HG03064 (cell line): ENCODE data around the gene SLC8A1.

ENCODE experiments used
- ATAC-seq: cut with Tn5 transposase; IDR thresholded peaks from one replicate; pipeline ENCODE4 v1.9.1; 2021; ENCODE audit warnings: low read depth; ENCODE audit not compliant: unreplicated experiment

Gene SLC8A1

GRCh38 chr2:40213071-40213470 lies 238.8 kb downstream of the SLC8A1 start:
- no peak for ATAC-seq

DNA sequence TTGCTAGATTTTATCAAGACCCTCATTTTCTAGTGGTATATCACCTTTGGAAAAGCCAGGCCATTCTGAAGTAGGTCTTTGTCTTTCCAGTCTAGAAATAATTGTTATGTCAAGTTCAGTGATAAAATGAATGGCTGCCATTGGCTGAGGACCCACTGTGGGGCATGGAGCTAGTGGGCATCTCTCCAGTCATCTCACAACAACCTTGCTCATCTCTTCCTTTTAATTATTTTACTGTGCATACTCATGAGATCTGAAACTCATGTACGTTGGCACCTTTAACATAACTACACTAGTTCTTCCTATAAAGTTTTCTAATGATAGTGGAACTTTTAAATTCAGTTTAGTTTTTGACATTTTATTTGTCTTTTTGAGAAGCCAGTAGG lies 240.9 kb downstream of the SLC8A1 start:
- no peak for ATAC-seq

DNA sequence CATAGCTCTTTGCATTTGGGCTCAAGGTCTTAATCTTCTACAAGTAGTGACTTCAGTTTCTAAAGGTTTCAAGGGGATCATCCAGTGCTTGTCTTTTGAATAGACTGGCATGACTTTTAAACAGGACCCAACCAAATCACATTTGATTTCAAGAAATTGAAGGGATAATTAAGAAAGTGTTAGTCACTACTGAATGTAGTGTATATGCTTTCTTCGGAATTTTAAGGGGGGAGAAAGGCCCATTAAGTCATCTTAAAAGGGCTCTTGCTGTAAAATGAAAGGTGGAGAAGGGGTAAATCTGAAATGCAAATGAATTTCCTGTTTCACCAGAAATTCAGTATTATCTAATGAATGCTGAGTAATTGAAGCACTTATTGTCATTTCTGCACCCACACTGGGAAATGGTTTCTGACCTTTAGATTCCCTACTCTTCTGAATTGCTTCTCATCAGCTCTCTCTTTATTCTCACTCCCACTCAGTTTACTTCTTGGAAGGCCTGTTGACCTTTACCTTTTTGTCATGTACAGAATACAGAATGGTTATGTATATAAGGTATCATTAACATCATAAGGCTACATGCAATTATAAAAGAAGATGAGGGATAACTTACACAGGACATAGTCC lies 241.4 kb downstream of the SLC8A1 start:
- no peak for ATAC-seq

DNA sequence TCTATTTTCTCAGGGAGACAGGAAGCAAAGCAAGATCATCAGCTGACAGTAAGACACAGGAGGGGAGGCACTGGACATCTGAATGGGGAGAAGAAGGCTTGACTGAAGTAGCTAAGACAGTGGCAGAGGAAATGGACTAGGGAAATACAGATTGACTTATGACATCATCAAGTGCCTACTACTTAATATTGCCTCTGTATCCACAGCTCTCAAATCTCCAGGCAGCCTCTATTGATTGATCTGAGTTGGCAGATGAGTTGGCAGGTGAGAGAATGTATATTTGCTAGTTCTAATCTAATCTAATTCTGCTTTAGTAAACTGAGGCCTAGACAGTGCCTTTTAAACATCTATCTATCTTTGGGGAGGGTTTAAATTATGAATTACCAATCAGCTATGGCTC lies 242.1 kb downstream of the SLC8A1 start:
- no peak for ATAC-seq

DNA sequence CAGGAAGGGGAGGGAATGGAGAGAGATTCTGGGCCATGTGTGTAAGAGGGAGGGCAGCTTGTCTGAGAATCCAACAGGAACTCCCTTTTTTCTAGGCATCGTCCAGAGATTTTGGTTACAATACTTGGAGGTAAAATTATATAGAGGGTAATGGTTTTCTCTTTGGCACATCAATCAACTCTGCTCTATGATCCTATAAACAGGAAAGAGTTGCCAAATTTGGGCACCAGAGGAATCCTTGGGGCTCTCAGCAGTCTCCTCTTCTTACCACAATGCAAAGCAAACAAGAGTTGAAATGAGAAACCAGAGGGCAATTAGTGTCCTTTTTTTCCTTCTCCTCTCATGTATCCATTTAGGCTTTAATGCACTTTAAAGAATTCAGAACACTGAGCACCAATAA lies 243.4 kb downstream of the SLC8A1 start:
- no peak for ATAC-seq

- no peak for ATAC-seq
Measured at GRCh38 chr2:40204268-40204667, 247.6 kb downstream of the SLC8A1 start.

GRCh38 chr2:40202798-40203400 lies 249.0 kb downstream of the SLC8A1 start:
- ATAC-seq: no peak

- no peak for ATAC-seq
Measured at GRCh38 chr2:40201425-40201824, 250.5 kb downstream of the SLC8A1 start.

DNA sequence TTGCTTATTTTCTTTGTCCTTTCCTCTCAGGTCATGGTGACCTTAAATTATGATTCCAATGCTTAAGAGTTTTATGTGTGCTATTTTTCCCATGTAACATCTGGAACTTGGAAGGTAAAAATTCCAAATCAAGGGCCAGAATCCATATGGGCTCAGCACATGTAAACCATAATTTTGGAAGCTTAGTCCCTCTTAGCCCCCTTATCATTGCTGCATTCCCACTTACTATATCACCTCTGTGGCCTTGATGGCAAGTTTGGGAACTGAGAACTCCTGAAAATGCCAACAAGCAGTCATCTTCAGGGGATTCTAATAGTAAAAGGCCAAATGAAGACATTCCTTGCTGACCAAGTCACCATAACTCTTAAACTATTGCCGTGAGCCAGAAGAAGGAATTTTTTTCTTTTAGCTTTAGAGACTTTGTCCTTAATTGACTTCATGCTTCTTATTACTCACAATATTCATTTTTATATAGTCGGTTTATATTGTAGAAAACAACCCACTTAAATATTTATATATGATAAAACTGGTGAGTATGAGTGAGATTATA lies 251.4 kb downstream of the SLC8A1 start:
- no peak for ATAC-seq

DNA sequence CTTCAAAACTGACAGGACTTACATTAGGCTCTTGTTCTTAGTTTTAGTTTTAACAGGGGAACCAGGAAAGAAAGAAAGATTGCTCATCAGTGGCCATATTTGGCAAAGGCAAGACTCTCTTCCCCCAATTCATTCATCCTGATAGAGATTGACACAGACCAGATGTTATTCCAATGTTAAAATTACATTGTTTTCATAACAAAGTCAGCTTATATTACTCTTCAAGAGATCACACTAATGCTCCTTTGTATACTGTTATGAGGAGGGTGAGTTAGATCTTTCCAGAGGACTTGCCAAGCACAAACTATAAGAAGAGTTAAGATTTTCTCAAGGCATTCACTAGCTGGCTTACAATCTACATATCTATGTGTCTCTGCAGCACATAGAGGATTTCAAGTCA lies 252.1 kb downstream of the SLC8A1 start:
- ATAC-seq: no peak

GRCh38 chr2:40197121-40197520 lies 254.8 kb downstream of the SLC8A1 start:
- no peak for ATAC-seq

DNA sequence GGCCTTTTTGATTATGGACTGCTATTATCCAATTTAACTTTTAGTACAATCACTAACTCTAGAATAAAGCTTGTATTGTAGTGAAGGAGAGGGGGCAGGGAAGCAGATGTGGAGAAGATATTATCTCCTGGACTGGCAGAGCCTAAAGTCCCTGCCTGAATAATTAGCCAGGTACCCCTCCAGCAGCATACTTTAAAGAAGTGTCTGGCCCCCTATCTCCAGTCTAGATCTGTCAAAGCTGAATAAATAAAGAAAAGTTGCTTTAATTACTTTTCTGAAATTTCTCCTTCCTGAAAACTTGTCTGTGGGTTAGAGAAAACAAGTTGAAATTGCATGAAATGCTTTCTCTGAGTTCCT lies 258.2 kb downstream of the SLC8A1 start:
- ATAC-seq: no peak

DNA sequence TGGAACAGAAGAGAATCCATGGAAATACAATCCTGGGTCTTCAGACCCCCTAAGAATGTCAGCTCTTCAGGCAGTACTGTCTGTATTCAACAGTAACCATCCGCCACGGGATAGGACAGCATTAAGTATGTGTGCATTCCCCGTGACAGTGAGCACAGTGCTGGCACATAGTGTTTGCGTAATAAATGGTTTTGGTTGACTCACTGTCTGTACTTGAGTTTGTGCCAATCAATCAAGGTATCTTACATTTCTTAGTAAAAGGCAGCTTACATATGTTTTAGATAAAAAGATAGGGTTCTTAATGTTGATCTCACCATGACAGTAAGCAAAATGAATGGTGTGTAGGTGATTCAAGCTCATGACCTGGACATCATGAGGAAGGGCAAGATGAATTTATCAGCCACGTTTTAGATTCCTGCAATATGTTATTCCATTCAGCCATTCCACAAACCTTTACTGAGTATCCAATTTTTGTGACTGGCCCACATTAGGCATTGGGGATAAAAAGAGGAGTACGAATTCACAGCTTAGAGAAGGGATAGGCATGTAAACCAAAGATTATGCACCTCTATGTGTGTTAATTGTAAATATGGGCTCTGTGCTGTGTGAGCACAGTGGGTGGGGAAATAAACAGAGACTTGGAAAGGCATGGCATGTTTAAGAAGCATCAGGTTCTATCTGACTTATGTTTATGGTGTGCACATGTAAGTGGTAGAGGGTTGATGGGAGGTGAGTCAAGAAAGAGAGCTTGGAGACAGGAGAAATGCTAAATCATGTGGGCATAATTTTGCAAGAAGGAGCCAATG lies 258.8 kb downstream of the SLC8A1 start:
- no peak for ATAC-seq

DNA sequence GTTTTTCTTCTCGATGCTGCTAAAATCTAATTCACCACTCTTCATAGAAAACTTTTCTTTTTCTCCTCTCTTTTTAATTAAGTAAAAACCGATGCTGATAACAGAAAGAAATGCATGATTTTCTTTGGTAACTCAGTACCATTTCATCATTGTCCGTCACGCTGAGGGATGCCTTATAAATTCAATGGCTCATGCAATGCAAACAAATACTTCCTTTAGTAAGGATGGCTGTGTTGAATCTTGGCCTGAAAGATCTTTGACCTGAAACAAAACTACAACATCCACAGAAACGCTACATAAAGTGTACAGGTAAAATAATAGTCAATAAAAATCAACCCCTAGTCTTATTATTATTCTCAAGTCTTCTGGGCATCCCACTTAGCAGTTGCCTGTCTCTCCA lies 261.4 kb downstream of the SLC8A1 start:
- no peak for ATAC-seq

DNA sequence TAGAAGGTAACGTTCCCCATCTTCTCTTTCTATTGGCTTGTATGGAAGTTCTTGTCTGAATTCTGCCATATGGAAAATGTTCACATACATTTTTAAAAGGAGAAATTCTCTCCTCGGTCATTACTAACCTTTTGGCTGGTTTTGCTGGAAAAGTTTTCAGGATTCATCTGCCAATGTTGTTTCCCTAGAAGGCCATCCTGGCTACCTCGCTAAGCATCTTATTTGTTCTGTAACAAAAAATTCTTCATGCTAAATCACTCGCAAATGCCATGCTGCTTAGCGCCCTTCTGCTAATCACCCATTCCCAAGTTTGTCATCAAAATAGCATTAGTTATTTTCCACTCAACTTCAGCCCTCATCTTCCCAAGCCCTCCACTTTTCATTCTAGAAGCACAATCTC lies 262.0 kb downstream of the SLC8A1 start:
- ATAC-seq: no peak

DNA sequence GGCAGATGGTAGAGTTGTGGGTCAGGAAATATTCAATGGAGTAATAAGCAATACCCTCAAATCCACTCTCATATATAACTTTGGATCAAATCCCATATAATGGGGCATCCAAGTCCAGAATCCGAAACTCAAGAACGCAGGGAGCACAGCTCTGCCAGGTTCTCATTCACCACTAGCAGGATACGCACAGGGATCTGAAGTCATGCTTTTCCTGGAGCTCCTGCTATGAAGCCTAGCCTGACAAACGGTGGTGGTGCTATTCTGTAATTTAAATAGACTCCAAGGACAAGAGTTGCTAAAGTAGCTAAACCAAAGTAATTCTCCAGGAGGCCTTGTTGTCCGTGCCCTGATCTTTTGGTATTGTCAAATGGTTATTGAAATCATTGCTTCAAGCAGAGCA lies 264.8 kb downstream of the SLC8A1 start:
- no peak for ATAC-seq

GRCh38 chr2:40184551-40184950 lies 267.3 kb downstream of the SLC8A1 start:
- ATAC-seq: no peak

DNA sequence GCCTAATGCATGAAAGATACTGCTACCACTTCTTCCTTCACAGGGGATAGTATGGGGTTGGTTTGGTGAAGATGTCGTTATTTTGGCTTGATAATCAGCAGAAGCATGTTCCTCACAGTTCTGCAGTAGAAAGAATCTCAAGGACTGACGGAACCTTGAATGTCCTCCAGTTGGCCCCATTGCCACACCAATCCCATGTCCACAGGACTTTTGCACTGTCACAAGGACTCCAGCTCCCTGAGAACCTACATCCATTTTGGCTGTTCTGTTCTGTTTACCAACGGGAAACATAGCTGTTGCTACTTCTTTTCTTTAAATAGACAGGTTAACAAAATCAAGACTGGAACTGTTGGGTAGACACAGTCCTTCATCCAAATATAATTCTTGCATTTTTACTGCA lies 270.0 kb downstream of the SLC8A1 start:
- no peak for ATAC-seq

DNA sequence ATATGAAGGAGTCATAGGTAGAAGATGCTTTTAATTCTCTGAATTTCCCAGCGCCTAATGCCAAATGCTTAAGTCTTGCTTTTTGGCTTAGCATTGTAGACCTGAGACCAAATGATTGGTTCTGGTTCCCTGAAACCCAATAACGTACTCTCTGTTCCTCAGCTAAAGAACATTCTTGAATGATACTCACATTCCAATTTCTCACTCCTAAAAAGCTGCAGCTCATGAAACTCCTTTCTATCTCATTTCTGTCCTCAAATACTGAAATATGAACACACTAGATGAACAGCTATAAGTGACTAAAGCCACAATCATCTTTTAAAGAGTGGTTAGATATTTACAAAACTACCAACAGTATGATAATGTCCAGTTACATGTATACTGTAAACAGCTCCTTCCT lies 272.1 kb downstream of the SLC8A1 start:
- no peak for ATAC-seq

DNA sequence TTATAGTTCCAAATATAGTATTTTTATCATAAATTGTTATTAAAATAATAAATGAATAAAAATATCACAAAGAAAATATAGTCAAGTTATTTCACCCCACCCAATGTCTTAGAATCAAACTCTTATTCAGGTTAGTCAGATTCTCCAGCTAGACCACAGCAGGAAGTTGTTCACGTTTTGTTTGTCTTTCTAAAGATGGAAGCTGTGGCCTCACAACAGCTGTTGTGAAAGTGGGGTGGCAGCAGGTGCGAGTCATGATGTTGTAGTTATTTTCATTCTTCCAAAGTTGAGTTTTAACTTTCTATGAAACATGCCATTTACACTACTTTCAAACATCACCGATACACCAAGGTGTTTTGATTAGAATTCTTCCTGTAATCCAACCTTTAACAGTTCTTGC lies 272.9 kb downstream of the SLC8A1 start:
- peak; percentile 84 for ATAC-seq

GRCh38 chr2:40178171-40178778 lies 273.6 kb downstream of the SLC8A1 start:
- ATAC-seq: no peak
